Measurements from ENCODE around the gene FAM162A.
"Not testable (repeated sequence)": the region's sequence is repeated elsewhere in the genome, so short reads cannot be mapped to it uniquely, and the experiment has no call there.

Gene FAM162A

DNA sequence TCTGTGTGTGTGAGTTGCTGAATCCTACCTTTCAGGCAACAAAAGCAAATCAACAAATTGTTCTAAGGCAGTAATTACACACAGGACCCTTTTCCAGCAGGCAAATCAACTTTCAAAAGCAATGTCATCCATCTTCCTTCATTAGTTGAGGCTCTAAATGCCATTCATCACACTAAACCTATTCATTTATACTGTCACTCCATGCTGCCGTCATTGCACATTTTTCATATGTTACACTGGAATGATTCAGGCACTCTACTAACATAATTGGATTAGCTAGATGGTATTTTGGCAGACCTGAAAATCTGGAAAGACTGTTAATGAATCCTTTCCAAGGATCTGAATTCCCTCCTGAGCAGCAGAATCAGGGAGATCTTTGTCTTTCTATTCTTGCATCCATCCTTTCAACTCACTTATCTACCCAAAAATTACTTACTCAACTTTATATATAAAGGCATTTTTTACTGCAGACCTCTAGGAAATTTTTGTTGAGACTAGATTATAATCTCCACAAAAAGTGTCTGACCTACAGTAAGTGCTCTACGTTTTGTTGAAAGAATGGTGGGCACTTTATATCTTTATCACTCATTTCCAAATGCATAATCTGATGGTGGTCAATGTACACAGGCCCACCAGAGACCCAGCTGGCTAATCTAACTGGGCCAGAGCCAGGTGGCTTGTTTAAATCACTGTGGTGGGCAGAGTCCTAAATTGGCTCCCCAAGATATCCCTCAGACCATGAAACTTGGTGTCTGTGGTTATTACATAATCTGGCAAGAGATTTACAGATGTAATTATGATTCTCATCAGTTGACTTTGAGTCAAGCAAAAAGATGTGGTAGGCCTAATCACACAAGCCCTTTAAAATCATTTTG is 25.9 kb upstream of the FAM162A start:
- no peaks in the 10 kb centered on the region for H3K9me3 ChIP-seq (ENCODE audit: control insufficient read depth, low read length)
- H3K36me3 ChIP-seq (ENCODE audit: control insufficient read depth, insufficient read depth, low read length): peaks cover 5% of the 10 kb centered on the region
- H3K27me3 ChIP-seq (ENCODE audit: control insufficient read depth, insufficient read depth, low read length, poor library complexity, severe bottlenecking): no peaks in the 10 kb centered on the region
- no peaks in the 10 kb centered on the region for H3K4me1 ChIP-seq (ENCODE audit: control insufficient read depth, insufficient read depth, low read length)
- H3K4me3 ChIP-seq (ENCODE audit: insufficient read depth, low read depth, low read length): no peak overlapping the region
- no peak overlapping the region for H3K27ac ChIP-seq (ENCODE audit: insufficient read depth, low read depth, low read length, poor library complexity, severe bottlenecking)
- 86 to 96% methylated on average over 1 to 2 of the region's 2 CpGs for WGBS, 2 experiments

DNA sequence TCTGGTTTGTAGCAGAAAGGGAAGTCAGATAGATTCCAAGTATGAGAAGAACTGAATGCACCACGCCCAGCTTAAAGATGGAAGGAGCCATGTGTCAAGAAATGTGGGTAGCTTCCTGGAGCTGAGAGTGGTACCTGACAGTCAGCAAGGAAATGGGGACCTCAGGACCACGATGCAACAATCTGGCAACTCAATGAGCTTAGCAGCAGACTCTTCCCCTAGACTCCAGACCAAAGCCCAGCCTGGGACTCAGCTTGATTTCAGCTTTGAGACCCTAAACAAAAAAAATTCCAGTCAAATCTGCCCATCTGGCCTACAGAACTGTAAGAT is 25.3 kb upstream of the FAM162A start:
- Histone ChIP-seq H3K27ac (ENCODE audit: insufficient read depth, low read depth, low read length, poor library complexity, severe bottlenecking) (no peak overlapping the region), H3K4me3 (ENCODE audit: insufficient read depth, low read depth, low read length) (no peak overlapping the region), H3K27me3 (ENCODE audit: control insufficient read depth, insufficient read depth, low read length, poor library complexity, severe bottlenecking) (no peaks in the 10 kb centered on the region), H3K36me3 (ENCODE audit: control insufficient read depth, insufficient read depth, low read length) (peaks cover 5% of the 10 kb centered on the region), H3K9me3 (ENCODE audit: control insufficient read depth, low read length) (no peaks in the 10 kb centered on the region), H3K4me1 (ENCODE audit: control insufficient read depth, insufficient read depth, low read length) (no peaks in the 10 kb centered on the region)
- 88 to 93% methylated on average over 2 of the region's 2 CpGs for WGBS, 2 experiments

DNA sequence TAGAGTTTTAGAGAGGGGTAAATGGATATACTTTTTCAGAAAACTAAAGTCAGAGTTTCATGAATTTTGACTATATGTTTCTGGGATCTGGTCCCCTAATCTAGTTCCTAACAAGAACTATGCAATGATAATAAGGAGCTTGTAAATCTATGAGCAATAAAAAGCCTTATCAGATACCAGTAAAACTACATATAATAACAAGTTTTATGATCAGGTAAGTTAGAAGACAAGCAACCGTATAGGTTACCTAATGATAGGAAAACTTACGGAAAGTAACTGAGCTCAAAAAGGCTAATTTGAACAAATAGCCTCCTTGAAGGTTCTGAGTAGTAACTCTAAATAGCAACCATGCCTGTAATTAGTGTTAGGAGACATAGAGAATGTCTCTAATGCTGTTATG is 22.0 kb upstream of the FAM162A start:
- no peaks in the 10 kb centered on the region for H3K4me1 ChIP-seq (ENCODE audit: control insufficient read depth, insufficient read depth, low read length)

DNA sequence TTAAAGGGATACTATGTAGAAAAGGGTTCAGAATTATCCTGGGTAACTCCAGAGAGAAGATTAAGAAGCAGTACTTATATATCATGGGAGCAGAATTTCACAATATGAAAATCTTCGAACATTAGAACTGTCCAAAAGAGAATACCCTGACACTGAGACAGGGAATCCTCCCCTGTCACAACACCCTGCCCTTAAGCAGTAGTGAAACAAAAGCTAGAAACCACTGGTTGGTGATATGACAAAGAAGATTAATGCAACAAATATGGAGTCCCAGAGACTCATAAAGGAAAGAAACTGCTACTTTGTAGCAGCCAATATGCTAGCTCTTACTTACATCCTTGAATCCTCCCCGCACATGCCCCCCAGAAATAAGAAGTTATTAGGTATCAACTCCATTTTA is 19.5 kb upstream of the FAM162A start:
- Histone ChIP-seq H3K4me3 (ENCODE audit: insufficient read depth, low read depth, low read length) (no peak overlapping the region), H3K4me1 (ENCODE audit: control insufficient read depth, insufficient read depth, low read length) (no peaks in the 10 kb centered on the region), H3K9me3 (ENCODE audit: control insufficient read depth, low read length) (no peaks in the 10 kb centered on the region), H3K27me3 (ENCODE audit: control insufficient read depth, insufficient read depth, low read length, poor library complexity, severe bottlenecking) (no peaks in the 10 kb centered on the region), H3K27ac (ENCODE audit: insufficient read depth, low read depth, low read length, poor library complexity, severe bottlenecking) (no peak overlapping the region), H3K36me3 (ENCODE audit: control insufficient read depth, insufficient read depth, low read length) (peaks cover 16% of the 10 kb centered on the region)
- WGBS, 2 experiments: 47 to 50% methylated on average over 2 of the region's 2 CpGs

More for the DNA sequence above, 22.0 kb upstream of the FAM162A start:
- Histone ChIP-seq H3K27me3 (ENCODE audit: control insufficient read depth, insufficient read depth, low read length, poor library complexity, severe bottlenecking) (no peaks in the 10 kb centered on the region), H3K9me3 (ENCODE audit: control insufficient read depth, low read length) (no peaks in the 10 kb centered on the region), H3K27ac (ENCODE audit: insufficient read depth, low read depth, low read length, poor library complexity, severe bottlenecking) (no peak overlapping the region), H3K36me3 (ENCODE audit: control insufficient read depth, insufficient read depth, low read length) (peaks cover 16% of the 10 kb centered on the region), H3K4me3 (ENCODE audit: insufficient read depth, low read depth, low read length) (no peak overlapping the region)
- 98 to 100% methylated on average over 2 of the region's 2 CpGs for WGBS, 2 experiments

DNA sequence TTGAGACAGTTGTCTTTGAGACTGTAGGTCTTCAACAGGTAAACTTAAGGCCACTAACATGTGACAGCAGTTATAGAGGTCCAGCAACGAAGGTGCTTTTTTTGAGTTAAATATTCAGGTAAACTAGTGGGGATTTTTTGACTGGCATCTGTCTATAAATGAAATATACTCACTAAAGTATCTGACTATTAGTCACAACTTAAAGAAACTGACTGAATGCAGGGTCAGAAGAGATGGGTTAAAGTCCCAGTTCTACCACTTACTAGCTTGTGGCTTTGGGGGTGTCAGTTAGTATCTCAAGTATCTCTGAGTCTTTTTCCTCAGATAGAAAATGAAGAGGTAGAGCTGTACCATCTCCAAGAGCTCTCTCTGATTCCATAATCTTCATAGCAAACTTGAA is 18.9 kb upstream of the FAM162A start:
- Histone ChIP-seq H3K36me3 (ENCODE audit: control insufficient read depth, insufficient read depth, low read length) (peaks cover 16% of the 10 kb centered on the region), H3K27me3 (ENCODE audit: control insufficient read depth, insufficient read depth, low read length, poor library complexity, severe bottlenecking) (no peaks in the 10 kb centered on the region), H3K4me1 (ENCODE audit: control insufficient read depth, insufficient read depth, low read length) (no peaks in the 10 kb centered on the region), H3K4me3 (ENCODE audit: insufficient read depth, low read depth, low read length) (no peak overlapping the region), H3K27ac (ENCODE audit: insufficient read depth, low read depth, low read length, poor library complexity, severe bottlenecking) (no peak overlapping the region), H3K9me3 (ENCODE audit: control insufficient read depth, low read length) (no peaks in the 10 kb centered on the region)
- WGBS, 2 experiments: 80 to 88% methylated on average over 1 of the region's 1 CpG

DNA sequence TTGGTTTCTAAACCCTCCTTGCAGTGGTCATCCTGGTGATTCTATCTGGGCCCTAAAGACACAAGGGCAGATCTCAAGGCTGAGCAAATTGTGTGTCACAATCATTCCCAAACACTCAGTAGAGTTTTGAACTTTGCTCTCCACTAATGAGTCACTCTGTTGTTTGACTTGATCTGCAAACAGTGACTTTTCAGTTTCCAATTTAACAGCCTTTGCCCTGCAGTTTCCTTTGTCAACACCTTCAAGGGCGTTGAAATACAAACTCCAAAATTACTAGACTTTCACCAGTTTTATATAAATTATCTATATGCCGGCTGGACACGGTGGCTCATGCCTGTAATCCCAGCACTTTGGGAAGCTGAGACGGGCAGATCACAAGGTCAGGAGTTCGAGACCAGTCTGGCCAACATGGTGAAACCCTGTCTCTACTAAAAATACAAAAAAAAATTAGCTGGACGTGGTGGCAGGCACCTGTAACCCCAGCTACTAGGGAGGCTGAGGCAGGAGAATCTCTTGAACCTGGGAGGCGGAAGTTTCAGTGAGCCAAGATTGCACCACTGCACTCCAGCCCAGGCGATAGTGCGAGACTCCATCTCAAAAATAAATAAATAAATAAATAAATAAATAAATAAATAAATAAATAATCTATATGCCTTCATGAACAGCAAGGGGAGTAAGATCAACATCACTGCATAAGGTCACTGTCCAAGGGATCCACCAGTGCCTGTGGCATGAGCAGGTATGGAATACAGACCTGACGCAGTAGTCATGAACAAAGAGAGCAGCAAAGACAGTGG is 18.2 kb upstream of the FAM162A start:
- not testable (repeated sequence) for H3K27ac ChIP-seq (ENCODE audit: insufficient read depth, low read depth, low read length, poor library complexity, severe bottlenecking); H3K27me3 ChIP-seq (ENCODE audit: control insufficient read depth, insufficient read depth, low read length, poor library complexity, severe bottlenecking); H3K4me1 ChIP-seq (ENCODE audit: control insufficient read depth, insufficient read depth, low read length); H3K4me3 ChIP-seq (ENCODE audit: insufficient read depth, low read depth, low read length); H3K9me3 ChIP-seq (ENCODE audit: control insufficient read depth, low read length)
- peaks cover 16% of the 10 kb centered on the region for H3K36me3 ChIP-seq (ENCODE audit: control insufficient read depth, insufficient read depth, low read length)
- 92 to 93% methylated on average over 8 of the region's 10 CpGs for WGBS, 2 experiments

DNA sequence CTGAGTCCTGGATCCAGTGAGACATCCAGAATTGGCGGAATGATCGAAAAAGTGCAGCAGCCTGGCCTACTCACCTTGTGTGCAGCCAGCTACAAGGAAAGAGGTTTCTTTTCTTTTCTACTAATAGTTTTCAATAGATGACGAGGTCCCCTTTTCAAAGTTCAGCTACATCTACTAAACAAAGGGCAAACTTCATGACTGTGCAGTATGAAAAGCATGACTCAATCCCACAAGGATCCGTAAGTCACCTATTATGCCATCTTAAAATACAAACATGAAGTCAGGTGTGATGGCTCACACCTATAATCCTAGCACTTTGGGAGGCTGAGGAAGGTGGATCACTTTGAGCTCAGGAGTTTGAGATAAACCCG is 17.6 kb upstream of the FAM162A start:
- WGBS, 2 experiments: 90 to 95% methylated on average over 4 to 5 of the region's 5 CpGs
- H3K27ac ChIP-seq (ENCODE audit: insufficient read depth, low read depth, low read length, poor library complexity, severe bottlenecking): no peak overlapping the region

DNA sequence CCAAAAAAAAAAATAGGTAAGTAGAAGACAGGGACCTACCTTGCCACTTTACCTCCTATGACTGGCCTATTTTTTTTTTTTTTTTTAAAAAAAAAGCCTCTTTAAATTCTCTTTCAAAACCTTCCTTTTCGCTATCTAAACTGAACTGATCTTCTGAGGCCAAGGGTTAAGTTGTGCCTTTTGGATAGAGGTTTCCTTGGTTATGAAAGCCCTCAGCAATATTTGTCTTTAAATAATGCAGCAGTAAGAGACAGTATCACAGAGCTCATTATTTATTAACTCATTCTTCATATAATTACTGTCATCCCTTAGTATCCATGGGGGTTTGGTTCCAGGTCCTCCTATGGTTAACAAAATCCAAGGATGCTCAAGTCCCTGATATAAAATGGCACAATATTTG is 9.9 kb upstream of the FAM162A start:
- Histone ChIP-seq H3K4me1 (ENCODE audit: control insufficient read depth, insufficient read depth, low read length) (no peaks in the 10 kb centered on the region), H3K9me3 (ENCODE audit: control insufficient read depth, low read length) (no peaks in the 10 kb centered on the region), H3K27me3 (ENCODE audit: control insufficient read depth, insufficient read depth, low read length, poor library complexity, severe bottlenecking) (no peaks in the 10 kb centered on the region), H3K36me3 (ENCODE audit: control insufficient read depth, insufficient read depth, low read length) (no peaks in the 10 kb centered on the region), H3K27ac (ENCODE audit: insufficient read depth, low read depth, low read length, poor library complexity, severe bottlenecking) (no peak overlapping the region), H3K4me3 (ENCODE audit: insufficient read depth, low read depth, low read length) (no peak overlapping the region)
- WGBS, 2 experiments: 100% methylated on average over 1 of the region's 1 CpG; no CpG with 5 or more reads in 1 of the 2 experiments

More for the DNA sequence above, 17.6 kb upstream of the FAM162A start:
- Histone ChIP-seq H3K27me3 (ENCODE audit: control insufficient read depth, insufficient read depth, low read length, poor library complexity, severe bottlenecking) (no peaks in the 10 kb centered on the region), H3K36me3 (ENCODE audit: control insufficient read depth, insufficient read depth, low read length) (peaks cover 16% of the 10 kb centered on the region), H3K4me3 (ENCODE audit: insufficient read depth, low read depth, low read length) (no peak overlapping the region), H3K9me3 (ENCODE audit: control insufficient read depth, low read length) (no peaks in the 10 kb centered on the region), H3K4me1 (ENCODE audit: control insufficient read depth, insufficient read depth, low read length) (no peaks in the 10 kb centered on the region)

DNA sequence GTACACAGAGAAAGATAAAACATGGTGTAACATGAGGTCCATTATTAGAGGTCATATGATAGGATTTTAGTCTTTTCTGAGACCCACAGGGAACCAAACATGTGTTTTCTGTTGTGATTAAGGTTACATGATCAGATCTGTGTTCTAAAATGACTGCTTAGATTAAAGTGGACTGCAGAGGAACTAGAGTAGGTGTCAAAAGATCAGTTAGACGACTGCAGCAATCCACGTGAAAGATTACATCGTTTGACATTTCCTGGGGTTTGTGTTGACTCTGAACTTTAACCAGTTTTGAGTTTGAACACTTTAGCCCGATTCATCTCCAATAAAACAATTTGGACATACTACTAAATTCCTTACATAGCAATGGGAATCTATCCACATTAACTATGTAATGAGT is 6.0 kb upstream of the FAM162A start:
- Histone ChIP-seq H3K27ac (ENCODE audit: insufficient read depth, low read depth, low read length, poor library complexity, severe bottlenecking) (no peak overlapping the region), H3K27me3 (ENCODE audit: control insufficient read depth, insufficient read depth, low read length, poor library complexity, severe bottlenecking) (no peaks in the 10 kb centered on the region)
- 95% methylated on average over 4 of the region's 4 CpGs for WGBS, 2 experiments

DNA sequence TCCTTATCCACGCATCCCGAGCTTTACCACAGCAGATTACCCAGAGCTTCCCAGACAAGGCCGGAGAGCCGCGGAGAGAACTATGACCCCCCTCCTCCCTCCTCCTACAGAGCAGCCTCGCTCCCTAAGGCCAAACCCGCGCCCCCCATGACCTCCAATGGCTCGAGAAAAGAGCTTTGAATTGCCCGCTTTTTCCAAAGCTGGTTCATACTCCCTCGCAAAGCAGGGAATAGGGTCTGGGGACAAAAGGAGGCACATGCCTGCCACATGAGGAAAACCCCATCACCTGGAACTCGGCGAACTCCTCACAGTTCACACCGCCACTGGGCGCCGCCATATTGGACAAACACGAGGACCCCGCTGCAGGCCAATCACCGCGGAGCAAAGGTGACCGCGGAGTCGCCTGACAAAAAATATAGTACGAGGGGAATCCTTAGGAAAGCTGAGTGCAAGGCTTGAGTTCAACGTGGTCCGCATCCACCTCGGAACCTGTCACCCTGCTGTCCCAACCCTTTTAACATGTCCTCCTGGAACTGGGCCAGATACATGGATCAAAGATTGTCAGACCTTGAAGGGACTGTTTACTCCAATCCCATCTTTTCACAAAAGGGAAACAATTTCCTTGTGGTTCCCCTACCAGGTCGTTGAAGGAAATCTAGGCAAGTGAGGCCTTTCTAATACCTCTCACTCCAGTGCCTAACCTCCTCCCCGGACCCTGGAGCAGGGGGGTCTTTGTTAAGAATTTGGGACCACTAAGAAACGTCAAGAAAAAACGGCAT is 905 bp upstream of the FAM162A start, which contains the start of gene MIX23:
Gene MIX23, minus strand, starts transcription at position 344 of the 779 bp plus-strand sequence. Its CDS starts 7 bp downstream, at position 337.
- peak within 1 kb of the TSS; percentile 95 for H3K4me3 ChIP-seq (ENCODE audit: insufficient read depth, low read depth, low read length)
- 0 to 1% methylated on average over 31 of the region's 31 CpGs for WGBS, 2 experiments

More for the DNA sequence above, 6.0 kb upstream of the FAM162A start:
- Histone ChIP-seq H3K4me3 (ENCODE audit: insufficient read depth, low read depth, low read length) (no peak overlapping the region), H3K36me3 (ENCODE audit: control insufficient read depth, insufficient read depth, low read length) (no peaks in the 10 kb centered on the region), H3K9me3 (ENCODE audit: control insufficient read depth, low read length) (no peaks in the 10 kb centered on the region), H3K4me1 (ENCODE audit: control insufficient read depth, insufficient read depth, low read length) (peaks cover 2% of the 10 kb centered on the region)

More for the DNA sequence above, 905 bp upstream of the FAM162A start, which contains the start of gene MIX23:
- Histone ChIP-seq H3K27me3 (ENCODE audit: control insufficient read depth, insufficient read depth, low read length, poor library complexity, severe bottlenecking) (no peaks in the 10 kb centered on the region), H3K36me3 (ENCODE audit: control insufficient read depth, insufficient read depth, low read length) (no peaks in the 10 kb centered on the region), H3K4me1 (ENCODE audit: control insufficient read depth, insufficient read depth, low read length) (peaks cover 2% of the 10 kb centered on the region), H3K27ac (ENCODE audit: insufficient read depth, low read depth, low read length, poor library complexity, severe bottlenecking) (peak within 1 kb of the TSS; percentile 74), H3K9me3 (ENCODE audit: control insufficient read depth, low read length) (no peaks in the 10 kb centered on the region)
